K562 (cell line): ENCODE measurements around the gene CHRM1. TPM values are rescaled to one million over a fixed set of nuclear protein-coding genes. Genes with fewer than 3 reads are reported as not detected.

Source experiments
- BCOR ChIP-seq: fragments of 450-650 bp; IDR thresholded peaks from 2 replicates; pipeline ENCODE4 v1.6.1; 2016
- CBFB ChIP-seq: sonication (generic); formaldehyde crosslinking; IDR thresholded peaks from 2 replicates; pipeline ENCODE4 v1.4.0; 2020; ENCODE audit warnings: mild to moderate bottlenecking, missing genetic modification reagents
- COPS2 ChIP-seq: fragments of 450-650 bp; conservative IDR thresholded peaks from 2 replicates; pipeline ENCODE4 v1.6.1; 2016; ENCODE audit warnings: mild to moderate bottlenecking, moderate library complexity
- DPF2 ChIP-seq: fragments of 450-650 bp; IDR thresholded peaks from 2 replicates; pipeline ENCODE4 v1.6.1; 2016
- ETS1 ChIP-seq: conservative IDR thresholded peaks from 2 replicates; pipeline ENCODE4 v1.6.1; 2011; ENCODE audit warnings: low read depth, mild to moderate bottlenecking, low read length; ENCODE audit not compliant: control insufficient read depth
- GTF2E2 ChIP-seq: fragments of 200-800 bp; sonication (Bioruptor generic); IDR thresholded peaks from 2 replicates; pipeline ENCODE4 v1.6.1; 2016; ENCODE audit warnings: missing genetic modification characterization, missing compliant biosample characterization
- KHSRP ChIP-seq: fragments of 450-650 bp; IDR thresholded peaks from 2 replicates; pipeline ENCODE4 v1.6.1; 2017
- NFE2L1 ChIP-seq: fragments of 450-650 bp; IDR thresholded peaks from 2 replicates; pipeline ENCODE4 v1.6.1; 2016; ENCODE audit warnings: missing genetic modification characterization, low read depth, mild to moderate bottlenecking, missing compliant biosample characterization, moderate library complexity, borderline replicate concordance
- NONO ChIP-seq, 2 experiments: fragments of 200-400 bp in 1 of 2; fragments of 450-650 bp in 1 of 2; formaldehyde crosslinking in 1 of 2; IDR thresholded peaks; 2 replicates each; pipeline ENCODE4 v1.6.1; 2017; ENCODE audit warnings: low read depth in 2 of 2, mild to moderate bottlenecking in 2 of 2, moderate library complexity in 2 of 2, low read length in 1 of 2
- RBM39 ChIP-seq: fragments of 200-400 bp; formaldehyde crosslinking; optimal IDR thresholded peaks from 2 replicates; pipeline ENCODE3; 2018; ENCODE audit warnings: low read depth, low read length
- XRCC5 ChIP-seq: fragments of 200-400 bp; formaldehyde crosslinking; IDR thresholded peaks from 2 replicates; pipeline ENCODE4 v1.6.1; 2017; ENCODE audit warnings: low read depth, mild to moderate bottlenecking, low read length
- ZBTB34 ChIP-seq: fragments of 250-450 bp; sonication (Bioruptor Pico); IDR thresholded peaks from 2 replicates; pipeline ENCODE4 v1.8.0; 2021; ENCODE audit warnings: mild to moderate bottlenecking, moderate library complexity
- ZNF311 ChIP-seq: fragments of 250-450 bp; sonication (Bioruptor Pico); IDR thresholded peaks from 2 replicates; pipeline ENCODE4 v1.4.0; 2020; ENCODE audit warnings: mild to moderate bottlenecking, moderate library complexity
- ZNF561 ChIP-seq: fragments of 450-650 bp; formaldehyde crosslinking; conservative IDR thresholded peaks from 2 replicates; pipeline ENCODE4 v1.4.0; 2020; ENCODE audit warnings: mild to moderate bottlenecking, moderate library complexity
- ZNF584 ChIP-seq: fragments of 200-800 bp; sonication (Bioruptor generic); IDR thresholded peaks from 2 replicates; pipeline ENCODE4 v1.6.1; 2016; ENCODE audit warnings: low read depth, mild to moderate bottlenecking, missing genetic modification characterization, missing compliant biosample characterization
- ZNF764 ChIP-seq: fragments of 250-450 bp; sonication (Bioruptor Pico); IDR thresholded peaks from 2 replicates; pipeline ENCODE4 v1.4.0; 2020; ENCODE audit warnings: low read depth, mild to moderate bottlenecking, moderate library complexity
- polyA plus RNA-seq, 8 experiments: library from polyadenylated mRNA; depleted of rRNA in 4 of 8; stranded (reverse) in 5 of 8; unstranded in 3 of 8; fragments of >200 nt; fragmentation: Nextera tagmentation in 2 of 8; fragmentation: Illumina TruSeq in 1 of 8; extraction: Ambion mirVana in 2 of 8; extraction: Trizol in 1 of 8; gene quantifications; 2 replicates each; pipeline versions ENCODE4 v1.2.1 to v1.2.3, GENCODE V29; 2011 to 2014; ENCODE audit warnings: inconsistent platforms in 1 of 8, missing spikeins in 1 of 8
- total RNA-seq, 7 experiments: library from RNA; depleted of rRNA in 6 of 7; stranded (reverse); fragments of >200 nt in 6 of 7; fragmentation: Illumina TruSeq in 2 of 7; extraction: Trizol in 2 of 7; gene quantifications; 2 replicates each; pipeline versions ENCODE4 v1.2.1 to v1.2.3, GENCODE V29; 2011 to 2021; ENCODE audit warnings: low replicate concordance in 1 of 7
- TF ChIP-seq, protein P1 (sequence below): sonication (generic); formaldehyde crosslinking; IDR thresholded peaks from 2 replicates; pipeline ENCODE4 v1.9.0; 2022; ENCODE audit warnings: mild to moderate bottlenecking, missing genetic modification reagents
- TF ChIP-seq, protein P2 (sequence below): fragments of 450-650 bp; conservative IDR thresholded peaks from 2 replicates; pipeline ENCODE4 v1.6.1; 2016; ENCODE audit warnings: missing genetic modification characterization, low read depth, mild to moderate bottlenecking, control low read depth, missing compliant biosample characterization
- TF ChIP-seq, protein P3 (sequence below): fragments of 250-450 bp; sonication (Bioruptor Pico); IDR thresholded peaks from 2 replicates; pipeline ENCODE4 v1.4.0; 2020
- TF ChIP-seq, protein P4 (sequence below): IDR thresholded peaks from 3 replicates; pipeline ENCODE4 v1.6.1; 2011; ENCODE audit warnings: borderline replicate concordance, mild to moderate bottlenecking; ENCODE audit not compliant: insufficient read length, insufficient read depth
- TF ChIP-seq, protein P5 (sequence below): fragments of 250-450 bp; sonication (Bioruptor Pico); IDR thresholded peaks from 2 replicates; pipeline ENCODE4 v1.8.0; 2021; ENCODE audit warnings: moderate library complexity, mild to moderate bottlenecking, inconsistent platforms

The CHRM1 gene
- total and polyA plus RNA-seq, 9 of the 15 experiments (the other 6 are each of a cell fraction or from before 2014, with no cell fraction given) = not detected

DNA sequence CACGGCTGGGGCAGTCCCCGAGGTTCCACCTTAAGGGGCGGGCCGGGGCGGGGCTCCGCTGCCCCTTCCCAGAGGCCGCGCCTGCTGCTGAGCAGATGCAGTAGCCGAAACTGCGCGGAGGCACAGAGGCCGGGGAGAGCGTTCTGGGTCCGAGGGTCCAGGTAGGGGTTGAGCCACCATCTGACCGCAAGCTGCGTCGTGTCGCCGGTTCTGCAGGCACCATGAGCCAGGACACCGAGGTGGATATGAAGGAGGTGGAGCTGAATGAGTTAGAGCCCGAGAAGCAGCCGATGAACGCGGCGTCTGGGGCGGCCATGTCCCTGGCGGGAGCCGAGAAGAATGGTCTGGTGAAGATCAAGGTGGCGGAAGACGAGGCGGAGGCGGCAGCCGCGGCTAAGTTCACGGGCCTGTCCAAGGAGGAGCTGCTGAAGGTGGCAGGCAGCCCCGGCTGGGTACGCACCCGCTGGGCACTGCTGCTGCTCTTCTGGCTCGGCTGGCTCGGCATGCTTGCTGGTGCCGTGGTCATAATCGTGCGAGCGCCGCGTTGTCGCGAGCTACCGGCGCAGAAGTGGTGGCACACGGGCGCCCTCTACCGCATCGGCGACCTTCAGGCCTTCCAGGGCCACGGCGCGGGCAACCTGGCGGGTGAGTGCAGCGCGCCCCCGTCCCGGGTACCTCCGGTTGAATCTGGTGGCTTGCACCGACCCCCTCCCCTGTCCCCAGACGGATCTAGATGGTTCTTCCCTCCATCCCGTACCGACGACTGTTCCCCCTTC, 40.2 kb downstream of the CHRM1 start, which contains the start of gene SLC3A2 (continued):
- TF ChIP-seq NFE2L1 (tag) = no peak
- TF ChIP-seq, protein P1, sequence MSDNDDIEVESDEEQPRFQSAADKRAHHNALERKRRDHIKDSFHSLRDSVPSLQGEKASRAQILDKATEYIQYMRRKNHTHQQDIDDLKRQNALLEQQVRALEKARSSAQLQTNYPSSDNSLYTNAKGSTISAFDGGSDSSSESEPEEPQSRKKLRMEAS (CRISPR knock-in tag) = peak; percentile 93
- peak; percentile 90 for TF ChIP-seq CBFB (CRISPR knock-in tag)
- no peak for TF ChIP-seq COPS2
- TF ChIP-seq BCOR = no peak
- TF ChIP-seq DPF2 = no peak
- no peak for TF ChIP-seq RBM39
- peak; percentile 26 to 76; a peak in 1 of 4 replicates for TF ChIP-seq NONO (IDR thresholded peaks at IDR 0.05; ENCODE audit: low read depth in 2 of 2, low read length in 1 of 2)
- no peak for TF ChIP-seq ZNF764 (CRISPR knock-in tag)
- TF ChIP-seq ZNF311 = peak; percentile 43; the same call in 1 of the 2 replicates
- TF ChIP-seq, protein P2, sequence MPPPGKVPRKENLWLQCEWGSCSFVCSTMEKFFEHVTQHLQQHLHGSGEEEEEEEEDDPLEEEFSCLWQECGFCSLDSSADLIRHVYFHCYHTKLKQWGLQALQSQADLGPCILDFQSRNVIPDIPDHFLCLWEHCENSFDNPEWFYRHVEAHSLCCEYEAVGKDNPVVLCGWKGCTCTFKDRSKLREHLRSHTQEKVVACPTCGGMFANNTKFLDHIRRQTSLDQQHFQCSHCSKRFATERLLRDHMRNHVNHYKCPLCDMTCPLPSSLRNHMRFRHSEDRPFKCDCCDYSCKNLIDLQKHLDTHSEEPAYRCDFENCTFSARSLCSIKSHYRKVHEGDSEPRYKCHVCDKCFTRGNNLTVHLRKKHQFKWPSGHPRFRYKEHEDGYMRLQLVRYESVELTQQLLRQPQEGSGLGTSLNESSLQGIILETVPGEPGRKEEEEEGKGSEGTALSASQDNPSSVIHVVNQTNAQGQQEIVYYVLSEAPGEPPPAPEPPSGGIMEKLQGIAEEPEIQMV (tag) = no peak
- TF ChIP-seq ZNF584 = peak; percentile 68; the same call in 1 of the 2 replicates
- TF ChIP-seq, protein P3, sequence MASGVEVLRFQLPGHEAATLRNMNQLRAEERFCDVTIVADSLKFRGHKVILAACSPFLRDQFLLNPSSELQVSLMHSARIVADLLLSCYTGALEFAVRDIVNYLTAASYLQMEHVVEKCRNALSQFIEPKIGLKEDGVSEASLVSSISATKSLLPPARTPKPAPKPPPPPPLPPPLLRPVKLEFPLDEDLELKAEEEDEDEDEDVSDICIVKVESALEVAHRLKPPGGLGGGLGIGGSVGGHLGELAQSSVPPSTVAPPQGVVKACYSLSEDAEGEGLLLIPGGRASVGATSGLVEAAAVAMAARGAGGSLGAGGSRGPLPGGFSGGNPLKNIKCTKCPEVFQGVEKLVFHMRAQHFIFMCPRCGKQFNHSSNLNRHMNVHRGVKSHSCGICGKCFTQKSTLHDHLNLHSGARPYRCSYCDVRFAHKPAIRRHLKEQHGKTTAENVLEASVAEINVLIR (CRISPR knock-in tag) = peak; percentile 46; the same call in 1 of the 2 replicates
- TF ChIP-seq KHSRP = no peak
- peak; percentile 67; the same call in 1 of the 2 replicates for TF ChIP-seq XRCC5
- no peak for TF ChIP-seq ZNF561
- no peak for TF ChIP-seq ZBTB34
- TF ChIP-seq, protein P4, sequence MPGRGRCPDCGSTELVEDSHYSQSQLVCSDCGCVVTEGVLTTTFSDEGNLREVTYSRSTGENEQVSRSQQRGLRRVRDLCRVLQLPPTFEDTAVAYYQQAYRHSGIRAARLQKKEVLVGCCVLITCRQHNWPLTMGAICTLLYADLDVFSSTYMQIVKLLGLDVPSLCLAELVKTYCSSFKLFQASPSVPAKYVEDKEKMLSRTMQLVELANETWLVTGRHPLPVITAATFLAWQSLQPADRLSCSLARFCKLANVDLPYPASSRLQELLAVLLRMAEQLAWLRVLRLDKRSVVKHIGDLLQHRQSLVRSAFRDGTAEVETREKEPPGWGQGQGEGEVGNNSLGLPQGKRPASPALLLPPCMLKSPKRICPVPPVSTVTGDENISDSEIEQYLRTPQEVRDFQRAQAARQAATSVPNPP = no peak
- peak; percentile 67 for TF ChIP-seq ETS1
- TF ChIP-seq GTF2E2 (tag) = peak; percentile 52; the same call in 1 of the 2 replicates
- TF ChIP-seq, protein P5, sequence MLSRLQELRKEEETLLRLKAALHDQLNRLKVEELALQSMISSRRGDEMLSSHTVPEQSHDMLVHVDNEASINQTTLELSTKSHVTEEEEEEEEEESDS (CRISPR knock-in tag) = no peak
